OCI-LY3 (cell line): ENCODE results near the gene CTAGE9.

ENCODE experiments used
- CTCF ChIP-seq: fragments of 200-600, 300-600 bp; sonication (generic); IDR thresholded peaks from 2 replicates; pipeline ENCODE4 v1.5.1; 2014; ENCODE audit warnings: antibody characterized with exemption, low read length, low read depth
- EZH2phosphoT487 ChIP-seq: fragments of 200-600 bp; shearing (Covaris generic); IDR thresholded peaks from 2 replicates; pipeline ENCODE4 v1.6.1; 2018; ENCODE audit warnings: antibody characterized with exemption, mixed run types, low read depth

GRCh38 chr6:131758920-131759319, 48.1 kb upstream of the CTAGE9 start:
- TF ChIP-seq CTCF (no peak), EZH2phosphoT487 (no peak)
